HG02759 (cell line): ENCODE measurements around the gene U2AF2.

Experiments used
- ATAC-seq: cut with Tn5 transposase; IDR thresholded peaks from one replicate; pipeline ENCODE4 v1.9.1; 2021; ENCODE audit warnings: mild to moderate bottlenecking, moderate library complexity; ENCODE audit not compliant: unreplicated experiment

Gene U2AF2

GRCh38 chr19:55673465-55673864 is 18.6 kb downstream of the U2AF2 start:
- no peak for ATAC-seq

- ATAC-seq, result no peak
Observed at GRCh38 chr19:55673889-55674288, 19.1 kb downstream of the U2AF2 start.

- no peak for ATAC-seq
Observed at GRCh38 chr19:55674459-55674840, 19.6 kb downstream of the U2AF2 start.

- peak; percentile 73 for ATAC-seq
Observed at GRCh38 chr19:55674841-55675660, 20.2 kb downstream of the U2AF2 start, which contains the start of gene EPN1. EPN1 (plus strand) TSS chr19:55675226; CDS start chr19:55678628, 3,402 bp downstream.

- ATAC-seq, result no peak
Observed at GRCh38 chr19:55675661-55676354, 21.0 kb downstream of the U2AF2 start.

- no peak for ATAC-seq
Observed at GRCh38 chr19:55676383-55676782, 21.5 kb downstream of the U2AF2 start.

GRCh38 chr19:55676889-55677505 is 22.2 kb downstream of the U2AF2 start:
- ATAC-seq, result no peak

- ATAC-seq, result no peak
Observed at GRCh38 chr19:55677572-55678028, 22.8 kb downstream of the U2AF2 start.

GRCh38 chr19:55678121-55678671 is 23.4 kb downstream of the U2AF2 start:
- ATAC-seq, result peak; percentile 58

GRCh38 chr19:55679343-55680257 is 24.8 kb downstream of the U2AF2 start:
- no peak for ATAC-seq

- no peak for ATAC-seq
Observed at GRCh38 chr19:55680339-55681130, 25.7 kb downstream of the U2AF2 start.

- no peak for ATAC-seq
Observed at GRCh38 chr19:55681131-55682092, 26.6 kb downstream of the U2AF2 start.

- no peak for ATAC-seq
Observed at GRCh38 chr19:55683449-55684261, 28.8 kb downstream of the U2AF2 start.

- ATAC-seq, result no peak
Observed at GRCh38 chr19:55684946-55685681, 30.3 kb downstream of the U2AF2 start.

- no peak for ATAC-seq
Observed at GRCh38 chr19:55685776-55686175, 30.9 kb downstream of the U2AF2 start.

- ATAC-seq, result no peak
Observed at GRCh38 chr19:55686311-55687050, 31.6 kb downstream of the U2AF2 start.
